ENCODE measurements around the gene TSPAN18. TPM values are rescaled to one million over a fixed set of nuclear protein-coding genes. Genes with fewer than 3 reads are reported as not detected.

TSPAN18 gene
- total RNA-seq, 1 donor from 2014 or later = 25.7 TPM

- TF ChIP-seq, protein P1, sequence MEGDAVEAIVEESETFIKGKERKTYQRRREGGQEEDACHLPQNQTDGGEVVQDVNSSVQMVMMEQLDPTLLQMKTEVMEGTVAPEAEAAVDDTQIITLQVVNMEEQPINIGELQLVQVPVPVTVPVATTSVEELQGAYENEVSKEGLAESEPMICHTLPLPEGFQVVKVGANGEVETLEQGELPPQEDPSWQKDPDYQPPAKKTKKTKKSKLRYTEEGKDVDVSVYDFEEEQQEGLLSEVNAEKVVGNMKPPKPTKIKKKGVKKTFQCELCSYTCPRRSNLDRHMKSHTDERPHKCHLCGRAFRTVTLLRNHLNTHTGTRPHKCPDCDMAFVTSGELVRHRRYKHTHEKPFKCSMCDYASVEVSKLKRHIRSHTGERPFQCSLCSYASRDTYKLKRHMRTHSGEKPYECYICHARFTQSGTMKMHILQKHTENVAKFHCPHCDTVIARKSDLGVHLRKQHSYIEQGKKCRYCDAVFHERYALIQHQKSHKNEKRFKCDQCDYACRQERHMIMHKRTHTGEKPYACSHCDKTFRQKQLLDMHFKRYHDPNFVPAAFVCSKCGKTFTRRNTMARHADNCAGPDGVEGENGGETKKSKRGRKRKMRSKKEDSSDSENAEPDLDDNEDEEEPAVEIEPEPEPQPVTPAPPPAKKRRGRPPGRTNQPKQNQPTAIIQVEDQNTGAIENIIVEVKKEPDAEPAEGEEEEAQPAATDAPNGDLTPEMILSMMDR (IDR thresholded peaks at IDR 0.05; ENCODE audit: unreplicated experiment) = no peak
- H3K36me3 Mint-ChIP-seq (ENCODE audit: insufficient read depth) = no peaks in the 10 kb centered on the region
- no peaks in the 10 kb centered on the region for H3K27me3 Mint-ChIP-seq
- DNase-seq (ENCODE audit: low spot score, unreplicated experiment) = no peak
- no peak overlapping the region for H3K4me3 Mint-ChIP-seq (ENCODE audit: low read depth)
- H3K27ac Mint-ChIP-seq = no peak overlapping the region
- H3K9me3 Mint-ChIP-seq (ENCODE audit: low read depth) = no peaks in the 10 kb centered on the region
- peaks cover 4% of the 10 kb centered on the region for H3K4me1 Mint-ChIP-seq (ENCODE audit: low read depth)
These were observed 17.3 kb downstream of the TSPAN18 start for GRCh38 chr11:44743959-44744557.

GRCh38 chr11:44746894-44747293 lies 20.1 kb downstream of the TSPAN18 start:
- Mint-ChIP-seq H3K4me3 (ENCODE audit: low read depth) (no peak overlapping the region), H3K36me3 (ENCODE audit: insufficient read depth) (no peaks in the 10 kb centered on the region), H3K9me3 (ENCODE audit: low read depth) (no peaks in the 10 kb centered on the region), H3K27ac (no peak overlapping the region), H3K27me3 (no peaks in the 10 kb centered on the region), H3K4me1 (ENCODE audit: low read depth) (peaks cover 2% of the 10 kb centered on the region)
- TF ChIP-seq, protein P1 (IDR thresholded peaks at IDR 0.05; ENCODE audit: unreplicated experiment) = no peak
- no peak for DNase-seq (ENCODE audit: low spot score, unreplicated experiment)

- Mint-ChIP-seq H3K4me1 (ENCODE audit: low read depth) (peaks cover 2% of the 10 kb centered on the region), H3K9me3 (ENCODE audit: low read depth) (no peaks in the 10 kb centered on the region), H3K36me3 (ENCODE audit: insufficient read depth) (no peaks in the 10 kb centered on the region), H3K4me3 (ENCODE audit: low read depth) (no peak overlapping the region), H3K27me3 (no peaks in the 10 kb centered on the region), H3K27ac (no peak overlapping the region)
- no peak for DNase-seq (ENCODE audit: low spot score, unreplicated experiment)
- TF ChIP-seq, protein P1 (IDR thresholded peaks at IDR 0.05; ENCODE audit: unreplicated experiment) = no peak
These were observed 20.6 kb downstream of the TSPAN18 start for GRCh38 chr11:44747316-44747715.

- H3K4me3 Mint-ChIP-seq (ENCODE audit: low read depth) = no peak overlapping the region
- DNase-seq (ENCODE audit: low spot score, unreplicated experiment) = no peak
- no peak overlapping the region for H3K27ac Mint-ChIP-seq
- H3K36me3 Mint-ChIP-seq (ENCODE audit: insufficient read depth) = no peaks in the 10 kb centered on the region
- TF ChIP-seq, protein P1 (IDR thresholded peaks at IDR 0.05; ENCODE audit: unreplicated experiment) = no peak
- peaks cover 2% of the 10 kb centered on the region for H3K4me1 Mint-ChIP-seq (ENCODE audit: low read depth)
- peaks cover 2% of the 10 kb centered on the region for H3K27me3 Mint-ChIP-seq
- H3K9me3 Mint-ChIP-seq (ENCODE audit: low read depth) = no peaks in the 10 kb centered on the region
These were observed 21.1 kb downstream of the TSPAN18 start for GRCh38 chr11:44747836-44748235.

DNA sequence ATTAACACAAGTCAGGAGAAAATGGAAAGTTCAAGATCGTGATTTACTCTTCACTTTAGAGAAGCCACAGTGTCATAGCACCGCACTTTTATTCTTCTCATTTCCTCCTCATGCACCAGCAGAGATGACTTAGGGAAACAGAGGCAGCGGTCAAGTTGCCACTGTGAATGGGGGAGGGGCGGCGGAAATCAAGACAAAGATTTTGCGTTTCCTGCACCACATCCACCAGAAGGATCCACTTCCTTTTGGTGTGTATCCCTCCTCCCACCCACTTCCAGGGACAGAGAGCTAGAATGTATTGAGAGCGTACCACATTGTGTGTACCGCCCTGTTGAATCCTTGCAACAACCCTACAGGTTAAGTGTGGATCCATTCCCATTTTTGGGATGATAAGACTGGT lies 21.8 kb downstream of the TSPAN18 start:
- no peaks in the 10 kb centered on the region for H3K9me3 Mint-ChIP-seq (ENCODE audit: low read depth)
- H3K27ac Mint-ChIP-seq = no peak overlapping the region
- no peak overlapping the region for H3K4me3 Mint-ChIP-seq (ENCODE audit: low read depth)
- TF ChIP-seq, protein P1 (IDR thresholded peaks at IDR 0.05; ENCODE audit: unreplicated experiment) = no peak
- H3K4me1 Mint-ChIP-seq (ENCODE audit: low read depth) = peaks cover 2% of the 10 kb centered on the region
- DNase-seq (ENCODE audit: low spot score, unreplicated experiment) = no peak
- peaks cover 7% of the 10 kb centered on the region for H3K27me3 Mint-ChIP-seq
- peaks cover 1% of the 10 kb centered on the region for H3K36me3 Mint-ChIP-seq (ENCODE audit: insufficient read depth)
